Myocyte (in vitro differentiated cells): ENCODE data around the gene SND1. TPM values are rescaled to one million over a fixed set of nuclear protein-coding genes. Genes with fewer than 3 reads are reported as not detected.

Source experiments
- DNase-seq: peaks from one replicate; pipeline ENCODE4 v3.0.0-alpha.2; 2012; ENCODE audit warnings: low read depth
- total RNA-seq: library from RNA; depleted of rRNA; stranded (reverse); fragments of >200 nt; gene quantifications from 2 replicates; pipeline ENCODE4 v1.2.3, GENCODE V29; 2014

SND1 gene
- total RNA-seq, 1 donor from 2014 or later, result 218 TPM

- DNase-seq, result no peak
Measured at GRCh38 chr7:127858091-127858914, 206.3 kb downstream of the SND1 start.

- DNase-seq, result no peak
Measured at GRCh38 chr7:127858915-127859189, 206.9 kb downstream of the SND1 start.

GRCh38 chr7:127859330-127859729, 207.3 kb downstream of the SND1 start:
- DNase-seq, result peak; percentile 49

GRCh38 chr7:127862525-127862924, 210.5 kb downstream of the SND1 start:
- no peak for DNase-seq

GRCh38 chr7:127863082-127863481, 211.1 kb downstream of the SND1 start:
- DNase-seq, result no peak

GRCh38 chr7:127865466-127865865, 213.5 kb downstream of the SND1 start:
- DNase-seq, result peak; percentile 63

GRCh38 chr7:127870231-127870907, 218.4 kb downstream of the SND1 start:
- DNase-seq, result no peak

- no peak for DNase-seq
Measured at GRCh38 chr7:127871226-127871625, 219.2 kb downstream of the SND1 start.

- no peak for DNase-seq
Measured at GRCh38 chr7:127872122-127872521, 220.1 kb downstream of the SND1 start.

- DNase-seq, result no peak
Measured at GRCh38 chr7:127873151-127873550, 221.2 kb downstream of the SND1 start.

- peak; percentile 36 for DNase-seq
Measured at GRCh38 chr7:127873715-127874636, 222.0 kb downstream of the SND1 start.

GRCh38 chr7:127874951-127875608, 223.1 kb downstream of the SND1 start:
- no peak for DNase-seq

GRCh38 chr7:127876393-127876792, 224.4 kb downstream of the SND1 start:
- DNase-seq, result no peak

GRCh38 chr7:127877951-127878350, 226.0 kb downstream of the SND1 start:
- no peak for DNase-seq

GRCh38 chr7:127878791-127879190, 226.8 kb downstream of the SND1 start:
- no peak for DNase-seq

- DNase-seq, result no peak
Measured at GRCh38 chr7:127879436-127879835, 227.4 kb downstream of the SND1 start.

GRCh38 chr7:127879942-127880341, 227.9 kb downstream of the SND1 start:
- no peak for DNase-seq

GRCh38 chr7:127880454-127880853, 228.5 kb downstream of the SND1 start:
- no peak for DNase-seq

- no peak for DNase-seq
Measured at GRCh38 chr7:127881564-127881963, 229.6 kb downstream of the SND1 start.

- no peak for DNase-seq
Measured at GRCh38 chr7:127882313-127882920, 230.4 kb downstream of the SND1 start.

GRCh38 chr7:127884066-127884559, 232.1 kb downstream of the SND1 start:
- peak; percentile 69 for DNase-seq
